RWPE2 (cell line): ENCODE data around the gene FAM131C.
"Not testable (repeated sequence)": the region's sequence is repeated elsewhere in the genome, so short reads cannot be mapped to it uniquely, and the experiment has no call there.

Experiments
- ATAC-seq: fragments of 200-7000 bp; cut with Tn5 transposase; 3 replicates; pipeline ENCODE4 v1.9.1; 2021; ENCODE audit warnings: low read depth
- DNase-seq: peaks from one replicate; pipeline ENCODE4 v3.0.0-alpha.2; 2020; ENCODE audit warnings: low spot score
- H3K27ac ChIP-seq: fragments of 450-650 bp; 2 replicates; pipeline ENCODE4 v1.5.1; 2017; ENCODE audit warnings: mild to moderate bottlenecking; ENCODE audit not compliant: poor library complexity, severe bottlenecking
- H3K27me3 ChIP-seq: fragments of 250-450 bp; sonication (Bioruptor Pico); 2 replicates; pipeline ENCODE4 v1.5.1; 2021; ENCODE audit warnings: mild to moderate bottlenecking, moderate library complexity; ENCODE audit not compliant: insufficient read depth, poor library complexity, severe bottlenecking
- H3K36me3 ChIP-seq: fragments of 250-450 bp; sonication (Bioruptor Pico); 2 replicates; pipeline ENCODE4 v1.5.1; 2020; ENCODE audit warnings: low read depth, mild to moderate bottlenecking, moderate library complexity
- H3K4me1 ChIP-seq: fragments of 250-450 bp; sonication (Bioruptor Pico); 2 replicates; pipeline ENCODE4 v1.5.1; 2021; ENCODE audit warnings: mild to moderate bottlenecking, moderate library complexity; ENCODE audit not compliant: insufficient read depth, poor library complexity, severe bottlenecking
- H3K4me3 ChIP-seq: fragments of 250-450 bp; sonication (Bioruptor Pico); 2 replicates; pipeline ENCODE4 v1.5.1; 2021; ENCODE audit warnings: mild to moderate bottlenecking, moderate library complexity; ENCODE audit not compliant: severe bottlenecking
- H3K9me3 ChIP-seq: fragments of 250-450 bp; sonication (Bioruptor Pico); 2 replicates; pipeline ENCODE4 v1.5.1; 2021; ENCODE audit warnings: mild to moderate bottlenecking, moderate library complexity; ENCODE audit not compliant: severe bottlenecking
- CTCF ChIP-seq: fragments of 450-650 bp; IDR thresholded peaks from one replicate; pipeline ENCODE4 v1.5.1; 2017; ENCODE audit warnings: mild to moderate bottlenecking, moderate library complexity; ENCODE audit not compliant: poor library complexity, severe bottlenecking

The FAM131C gene

GRCh38 chr1:16043521-16043920, 29.9 kb downstream of the FAM131C start, which contains the start of gene CLCNKB:
TSS of gene CLCNKB (plus strand) at chr1:16043782. CDS start at chr1:16044493, 711 bp downstream.
- Histone ChIP-seq H3K9me3 (no peaks in the 10 kb centered on the region), H3K27ac (no peak within 1 kb of the TSS), H3K4me1 (no peaks in the 10 kb centered on the region), H3K4me3 (no peak within 1 kb of the TSS), H3K36me3 (no peaks in the 10 kb centered on the region), H3K27me3 (no peaks in the 10 kb centered on the region)
- ATAC-seq = no peak
- no peak for TF ChIP-seq CTCF
- DNase-seq = no peak

GRCh38 chr1:16042654-16043053, 30.8 kb downstream of the FAM131C start:
- not testable (repeated sequence) for H3K4me3 ChIP-seq, H3K9me3 ChIP-seq, ATAC-seq, H3K27ac ChIP-seq, DNase-seq, H3K36me3 ChIP-seq, H3K4me1 ChIP-seq, H3K27me3 ChIP-seq

GRCh38 chr1:16042096-16042495, 31.4 kb downstream of the FAM131C start:
- no peak overlapping the region for H3K27ac ChIP-seq
- no peaks in the 10 kb centered on the region for H3K9me3 ChIP-seq
- H3K36me3 ChIP-seq = no peaks in the 10 kb centered on the region
- no peaks in the 10 kb centered on the region for H3K4me1 ChIP-seq
- TF ChIP-seq CTCF = no peak
- no peak overlapping the region for H3K4me3 ChIP-seq
- DNase-seq = no peak
- H3K27me3 ChIP-seq = no peaks in the 10 kb centered on the region
- no peak for ATAC-seq

GRCh38 chr1:16041200-16041599, 32.3 kb downstream of the FAM131C start:
- H3K9me3 ChIP-seq = no peaks in the 10 kb centered on the region
- ATAC-seq (no peak), DNase-seq (no peak)
- H3K4me3 ChIP-seq = no peak overlapping the region
- H3K36me3 ChIP-seq = no peaks in the 10 kb centered on the region
- H3K27ac ChIP-seq = no peak overlapping the region
- no peak for TF ChIP-seq CTCF
- no peaks in the 10 kb centered on the region for H3K4me1 ChIP-seq
- H3K27me3 ChIP-seq = no peaks in the 10 kb centered on the region

GRCh38 chr1:16039871-16040270, 33.6 kb downstream of the FAM131C start:
- H3K9me3 ChIP-seq, ATAC-seq, H3K27ac ChIP-seq, H3K27me3 ChIP-seq, DNase-seq, H3K36me3 ChIP-seq, H3K4me1 ChIP-seq, H3K4me3 ChIP-seq: not testable (repeated sequence)

- Histone ChIP-seq H3K27me3 (no peaks in the 10 kb centered on the region), H3K27ac (no peak overlapping the region), H3K36me3 (no peaks in the 10 kb centered on the region), H3K4me3 (no peak overlapping the region), H3K9me3 (no peaks in the 10 kb centered on the region), H3K4me1 (no peaks in the 10 kb centered on the region)
- DNase-seq (no peak), ATAC-seq (peak; percentile 52)
- no peak for TF ChIP-seq CTCF
Observed at GRCh38 chr1:16038620-16038912, 34.9 kb downstream of the FAM131C start.

GRCh38 chr1:16036461-16036860, 37.0 kb downstream of the FAM131C start:
- not testable (repeated sequence) for H3K4me3 ChIP-seq, ATAC-seq, H3K36me3 ChIP-seq, DNase-seq, H3K9me3 ChIP-seq, H3K4me1 ChIP-seq, H3K27ac ChIP-seq, H3K27me3 ChIP-seq
